CD14-positive monocyte (primary cell): ENCODE data around the gene PRCP. TPM values are rescaled to one million over a fixed set of nuclear protein-coding genes. Genes with fewer than 3 reads are reported as not detected.

Experiments used
- DNase-seq, 3 donors: peaks; one replicate each; pipeline ENCODE4 v3.0.0-alpha.2; 2011 to 2022
- H2AFZ ChIP-seq: 2 replicates; pipeline ENCODE4 v1.6.0; 2012; ENCODE audit warnings: mild to moderate bottlenecking, low read depth, low read length, inconsistent platforms; ENCODE audit not compliant: insufficient read depth, poor library complexity, severe bottlenecking
- H3K27ac ChIP-seq, 2 donors: 1 replicate in 1 of 2; 2 replicates in 1 of 2; pipeline ENCODE4 v1.5.1; 2012 to 2013; ENCODE audit warnings: low read length in 2 of 2, control low read depth in 1 of 2, inconsistent platforms in 1 of 2, low read depth in 1 of 2, mild to moderate bottlenecking in 1 of 2
- H3K27me3 ChIP-seq, 2 donors: one replicate each; pipeline versions ENCODE4 v1.6.0 to v1.6.1; 2011 to 2013; ENCODE audit warnings: low read length in 2 of 2; ENCODE audit not compliant: control insufficient read depth in 2 of 2, insufficient read depth in 2 of 2
- H3K36me3 ChIP-seq, 2 donors: replicated peaks in 1 of 2; 1 replicate in 1 of 2; 2 replicates in 1 of 2; pipeline versions ENCODE4 v1.5.1 to v1.6.1; 2012 to 2013; ENCODE audit warnings: low read length in 2 of 2, control low read depth in 1 of 2, inconsistent platforms in 1 of 2, mild to moderate bottlenecking in 1 of 2; ENCODE audit not compliant: insufficient read depth in 2 of 2, control insufficient read depth in 1 of 2
- H3K4me1 ChIP-seq, 2 donors: 1 replicate in 1 of 2; 2 replicates in 1 of 2; pipeline versions ENCODE4 v1.5.1 to v1.6.1; 2012 to 2013; ENCODE audit warnings: low read length in 2 of 2, control low read depth in 1 of 2, inconsistent platforms in 1 of 2, mild to moderate bottlenecking in 1 of 2, moderate library complexity in 1 of 2; ENCODE audit not compliant: insufficient read depth in 2 of 2, control insufficient read depth in 1 of 2
- H3K4me2 ChIP-seq: replicated peaks from 2 replicates; pipeline ENCODE3; 2012; ENCODE audit warnings: low read length, moderate library complexity, mild to moderate bottlenecking; ENCODE audit not compliant: poor library complexity, severe bottlenecking; ENCODE audit errors: extremely low read depth
- H3K4me3 ChIP-seq, 3 experiments: fragments of 200-600 bp in 1 of 3; sonication (generic) in 1 of 3; replicated peaks in 1 of 3; 1 replicate in 2 of 3; 2 replicates in 1 of 3; pipeline ENCODE4 v1.5.1; 2011 to 2013; ENCODE audit warnings: low read length in 3 of 3, mild to moderate bottlenecking in 3 of 3, control low read depth in 2 of 3, low read depth in 2 of 3, inconsistent platforms in 1 of 3, moderate library complexity in 1 of 3
- H3K79me2 ChIP-seq: 2 replicates; pipeline ENCODE4 v1.6.0; 2012; ENCODE audit warnings: mild to moderate bottlenecking, control low read depth, inconsistent platforms, low read length, moderate library complexity; ENCODE audit not compliant: insufficient read depth
- H3K9ac ChIP-seq: 2 replicates; pipeline ENCODE4 v1.6.0; 2017; ENCODE audit warnings: low read length, mild to moderate bottlenecking; ENCODE audit not compliant: insufficient read depth, poor library complexity, severe bottlenecking
- H3K9me3 ChIP-seq, 2 donors: replicated peaks in 1 of 2; 1 replicate in 1 of 2; 2 replicates in 1 of 2; pipeline versions ENCODE4 v1.5.1 to v1.6.1; 2012 to 2013; ENCODE audit warnings: low read length in 2 of 2, control low read depth in 1 of 2; ENCODE audit not compliant: control insufficient read depth in 1 of 2, insufficient read depth in 1 of 2
- H4K20me1 ChIP-seq: 2 replicates; pipeline ENCODE4 v1.6.0; 2012; ENCODE audit warnings: mild to moderate bottlenecking, low read length, control low read depth, moderate library complexity; ENCODE audit not compliant: insufficient read depth
- H3K27ac Mint-ChIP-seq, 7 donors: one replicate each; pipeline ENCODE4 v1.8.0; 2020; ENCODE audit warnings: mild to moderate bottlenecking in 7 of 7, mixed read lengths in 7 of 7, moderate library complexity in 6 of 7, inconsistent platforms in 2 of 7
- H3K27me3 Mint-ChIP-seq, 3 donors: one replicate each; pipeline ENCODE4 v1.8.0; 2021 to 2022; ENCODE audit warnings: low read depth in 3 of 3, mild to moderate bottlenecking in 3 of 3, mixed read lengths in 3 of 3, moderate library complexity in 3 of 3, inconsistent platforms in 1 of 3
- H3K36me3 Mint-ChIP-seq, 2 donors: one replicate each; pipeline ENCODE4 v1.8.0; 2020; ENCODE audit warnings: mixed read lengths in 2 of 2, inconsistent platforms in 1 of 2, mild to moderate bottlenecking in 1 of 2
- H3K4me1 Mint-ChIP-seq: one replicate; pipeline ENCODE4 v1.8.0; 2020; ENCODE audit warnings: mild to moderate bottlenecking, mixed read lengths
- H3K4me3 Mint-ChIP-seq, 2 donors: one replicate each; pipeline ENCODE4 v1.8.0; 2020; ENCODE audit warnings: mild to moderate bottlenecking in 2 of 2, mixed read lengths in 2 of 2, moderate library complexity in 1 of 2
- H3K9me3 Mint-ChIP-seq, 7 donors: one replicate each; pipeline ENCODE4 v1.8.0; 2020 to 2022; ENCODE audit warnings: mixed read lengths in 7 of 7, mild to moderate bottlenecking in 6 of 7, moderate library complexity in 6 of 7, inconsistent platforms in 2 of 7
- WGBS: methylation state at CpG from one replicate; pipeline ENCODE4 v1.1.5; 2013; ENCODE audit warnings: missing lambda C conversion rate; ENCODE audit not compliant: insufficient coverage; 5-methylcytosine and 5-hydroxymethylcytosine counted together
- intact Hi-C, 2 donors: fragments of 100-400 bp; cut with micrococcal nuclease; formaldehyde crosslinking; loops; one replicate each; pipeline versions ENCODE4 v1.15.0 to v1.15.1; 2023
- polyA plus RNA-seq, 3 donors: library from polyadenylated mRNA; depleted of rRNA in 1 of 3; unstranded in 2 of 3; stranded (reverse) in 1 of 3; fragments of 300-500 nt in 2 of 3; fragments of >200 nt in 1 of 3; fragmentation: Illumina TruSeq in 2 of 3; gene quantifications; 1 replicate in 2 of 3; 2 replicates in 1 of 3; pipeline ENCODE4 v1.2.3, GENCODE V29; 2012 to 2021
- TF ChIP-seq, protein P1 (sequence below): fragments of 200-600 bp; IDR thresholded peaks from one replicate; pipeline ENCODE4 v1.8.0; 2022; ENCODE audit warnings: antibody characterized with exemption, mild to moderate bottlenecking

The PRCP gene
- polyA plus RNA-seq, 3 donors = 68.0 to 228 (median 186) TPM

DNA sequence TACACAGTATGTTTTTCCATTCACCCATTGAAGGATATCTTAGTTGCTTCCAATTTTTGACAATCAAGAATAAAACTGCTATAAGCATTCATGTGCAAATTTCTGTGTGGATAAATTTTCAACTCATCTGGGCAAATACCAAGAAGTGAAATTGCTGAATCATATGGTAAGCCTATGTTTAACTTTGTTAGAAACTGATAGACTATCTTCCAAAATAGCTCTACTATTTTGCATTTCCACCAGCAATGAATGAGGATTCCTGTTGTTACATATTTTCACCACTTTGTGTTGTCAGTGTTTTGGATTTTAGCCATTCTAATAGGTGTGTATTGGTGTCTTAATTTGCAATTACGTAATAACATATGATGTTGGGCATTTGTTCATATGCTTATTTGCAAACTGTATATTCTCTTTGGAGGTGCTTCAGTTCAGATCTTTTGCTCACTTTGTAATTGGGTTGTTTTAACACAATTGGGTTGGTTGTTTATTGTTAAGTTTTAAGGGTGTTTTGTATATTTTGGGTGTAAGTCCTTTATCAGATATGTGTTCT is 117.3 kb downstream of the PRCP start:
- Histone ChIP-seq H4K20me1 (no peaks in the 10 kb centered on the region), H2AFZ (no peak overlapping the region), H3K9ac (no peak overlapping the region), H3K27ac (no peak overlapping the region), H3K4me1 (no peaks in the 10 kb centered on the region), H3K4me2 (no peak overlapping the region), H3K27me3 (no peaks in the 10 kb centered on the region), H3K4me3 (no peak overlapping the region), H3K36me3 (no peaks in the 10 kb centered on the region), H3K9me3 (peaks cover 3 to 5% of the 10 kb centered on the region in 2 donors), H3K79me2 (no peaks in the 10 kb centered on the region)
- Mint-ChIP-seq H3K4me3 (no peak overlapping the region), H3K4me1 (peaks cover 4% of the 10 kb centered on the region), H3K27me3 (no peaks in the 10 kb centered on the region), H3K9me3 (peaks cover 2 to 10% (median 7%) of the 10 kb centered on the region in 7 donors), H3K36me3 (no peaks in the 10 kb centered on the region), H3K27ac (no peak overlapping the region)
- no peak for DNase-seq
- TF ChIP-seq, protein P1, sequence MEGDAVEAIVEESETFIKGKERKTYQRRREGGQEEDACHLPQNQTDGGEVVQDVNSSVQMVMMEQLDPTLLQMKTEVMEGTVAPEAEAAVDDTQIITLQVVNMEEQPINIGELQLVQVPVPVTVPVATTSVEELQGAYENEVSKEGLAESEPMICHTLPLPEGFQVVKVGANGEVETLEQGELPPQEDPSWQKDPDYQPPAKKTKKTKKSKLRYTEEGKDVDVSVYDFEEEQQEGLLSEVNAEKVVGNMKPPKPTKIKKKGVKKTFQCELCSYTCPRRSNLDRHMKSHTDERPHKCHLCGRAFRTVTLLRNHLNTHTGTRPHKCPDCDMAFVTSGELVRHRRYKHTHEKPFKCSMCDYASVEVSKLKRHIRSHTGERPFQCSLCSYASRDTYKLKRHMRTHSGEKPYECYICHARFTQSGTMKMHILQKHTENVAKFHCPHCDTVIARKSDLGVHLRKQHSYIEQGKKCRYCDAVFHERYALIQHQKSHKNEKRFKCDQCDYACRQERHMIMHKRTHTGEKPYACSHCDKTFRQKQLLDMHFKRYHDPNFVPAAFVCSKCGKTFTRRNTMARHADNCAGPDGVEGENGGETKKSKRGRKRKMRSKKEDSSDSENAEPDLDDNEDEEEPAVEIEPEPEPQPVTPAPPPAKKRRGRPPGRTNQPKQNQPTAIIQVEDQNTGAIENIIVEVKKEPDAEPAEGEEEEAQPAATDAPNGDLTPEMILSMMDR = no peak
- intact Hi-C loops = no loop called here
- no CpG with 5 or more reads among the region's 1 CpG for WGBS

DNA sequence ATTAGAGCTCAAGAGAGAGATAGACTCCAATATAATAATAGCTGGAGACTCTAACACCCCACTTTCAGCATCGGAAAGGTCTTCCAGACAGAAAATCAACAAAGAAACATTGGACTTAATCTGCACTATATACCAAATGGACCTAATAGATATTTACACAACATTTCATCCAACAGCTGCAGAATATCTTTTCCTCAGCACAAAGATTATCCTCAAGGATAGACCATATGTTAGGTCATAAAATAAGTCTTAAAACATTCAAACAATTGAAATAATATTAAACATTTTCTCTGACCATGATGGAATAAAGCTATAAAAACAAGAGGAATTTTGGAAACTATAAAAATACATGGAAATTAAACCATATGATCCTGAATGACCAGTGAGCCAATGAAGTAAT is 121.5 kb downstream of the PRCP start:
- Histone ChIP-seq H3K36me3 (no peaks in the 10 kb centered on the region), H3K9ac (no peak overlapping the region), H3K79me2 (no peaks in the 10 kb centered on the region), H2AFZ (no peak overlapping the region), H4K20me1 (no peaks in the 10 kb centered on the region), H3K27me3 (no peaks in the 10 kb centered on the region), H3K27ac (no peak overlapping the region), H3K9me3 (peaks cover 3 to 5% of the 10 kb centered on the region in 2 donors), H3K4me2 (no peak overlapping the region), H3K4me1 (no peaks in the 10 kb centered on the region), H3K4me3 (no peak overlapping the region)
- H3K9me3 Mint-ChIP-seq = peaks cover 2 to 15% (median 8%) of the 10 kb centered on the region in 7 donors
- no peaks in the 10 kb centered on the region for H3K27me3 Mint-ChIP-seq
- intact Hi-C loops = no loop called here
- no peak overlapping the region for H3K27ac Mint-ChIP-seq
- WGBS = 100% methylated on average over 1 of the region's 1 CpG
- peaks cover 4% of the 10 kb centered on the region for H3K4me1 Mint-ChIP-seq
- TF ChIP-seq, protein P1 = no peak
- no peaks in the 10 kb centered on the region for H3K36me3 Mint-ChIP-seq
- no peak for DNase-seq
- H3K4me3 Mint-ChIP-seq = no peak overlapping the region
